Activated CD8-positive, alpha-beta memory T cell treated with anti-CD3 and anti-CD28 coated beads, Interleukin-2, amount 50 U/mL, for 24 hours (primary cell): ENCODE data around the gene SYS1.

Experiments
- DNase-seq: peaks from one replicate; pipeline ENCODE4 v3.0.0-alpha.2; 2020; ENCODE audit errors: extremely low read depth

SYS1 gene

DNA sequence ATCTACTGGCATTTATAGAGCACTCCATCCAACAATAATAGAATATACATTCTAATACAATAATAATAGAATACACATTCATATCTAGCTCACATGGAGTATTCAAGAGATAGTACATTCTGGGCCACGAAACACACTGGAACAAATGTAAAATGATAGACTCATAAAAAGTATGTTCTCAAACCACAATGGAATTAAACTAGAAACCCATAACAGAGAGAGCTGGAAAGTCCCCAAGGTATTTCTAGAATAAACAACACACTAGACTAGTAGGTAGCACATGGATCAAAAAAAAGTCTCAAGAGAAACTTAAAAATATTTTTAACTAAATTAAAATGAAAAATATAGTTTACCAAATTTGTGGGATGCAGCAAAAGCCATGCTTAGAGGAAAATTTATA lies 24.3 kb downstream of the SYS1 start:
- DNase-seq: no peak

DNA sequence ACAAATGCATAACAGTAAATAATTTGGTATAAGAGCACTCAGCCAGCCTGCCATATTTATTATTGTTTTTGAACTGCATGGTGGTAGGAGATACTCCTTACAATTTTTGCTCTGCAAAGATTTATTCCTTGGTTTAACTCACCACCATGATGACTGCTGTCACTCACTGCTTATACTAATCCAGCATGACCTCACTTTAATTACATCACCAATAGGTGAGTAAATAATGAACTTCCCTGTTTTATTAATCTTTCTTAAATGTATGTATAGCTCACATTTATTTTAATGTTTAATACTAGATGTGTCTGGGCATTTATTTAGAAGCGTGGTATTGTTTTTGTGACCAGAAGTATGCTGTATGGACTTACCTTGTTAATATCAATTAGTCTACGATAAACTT lies 28.0 kb downstream of the SYS1 start:
- no peak for DNase-seq

DNA sequence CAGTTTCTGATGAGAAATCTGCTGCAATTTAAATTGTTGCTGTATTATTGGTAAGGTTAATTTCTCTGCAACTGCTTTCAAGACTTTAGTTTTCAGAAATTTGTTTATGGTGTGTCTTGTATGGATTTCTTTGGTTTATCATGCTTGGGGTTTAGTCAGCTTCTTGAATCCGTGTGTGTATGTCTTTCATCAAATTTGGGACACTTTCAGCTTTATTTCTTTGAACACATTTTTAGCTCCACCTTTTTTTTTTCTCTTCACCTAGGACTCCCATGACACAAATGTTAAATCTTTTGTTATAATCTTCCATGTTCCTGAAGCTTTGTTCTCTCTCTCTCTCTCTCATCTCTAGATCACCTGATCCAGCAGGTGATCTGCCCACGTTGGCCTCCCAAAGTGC lies 28.6 kb downstream of the SYS1 start:
- DNase-seq: no peak

DNA sequence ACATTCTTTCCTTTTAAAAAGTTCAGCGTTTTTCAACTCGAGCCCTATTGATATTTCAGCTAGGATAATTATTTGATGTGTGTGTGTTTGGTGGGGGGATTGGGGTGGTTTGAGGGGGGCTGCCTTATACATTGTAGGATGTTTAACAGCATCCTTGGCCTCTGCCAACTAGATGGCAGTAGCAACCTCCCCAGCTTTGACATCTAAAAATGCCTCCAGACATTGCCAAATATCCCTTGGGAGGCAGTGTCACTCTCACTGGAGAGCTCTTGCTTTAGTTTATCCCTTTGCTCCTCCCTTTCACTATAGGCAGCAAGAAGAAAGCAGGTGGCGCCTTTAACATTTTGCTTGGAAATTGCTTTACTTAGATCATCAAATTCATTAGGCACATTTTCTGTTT lies 29.8 kb downstream of the SYS1 start:
- no peak for DNase-seq

DNA sequence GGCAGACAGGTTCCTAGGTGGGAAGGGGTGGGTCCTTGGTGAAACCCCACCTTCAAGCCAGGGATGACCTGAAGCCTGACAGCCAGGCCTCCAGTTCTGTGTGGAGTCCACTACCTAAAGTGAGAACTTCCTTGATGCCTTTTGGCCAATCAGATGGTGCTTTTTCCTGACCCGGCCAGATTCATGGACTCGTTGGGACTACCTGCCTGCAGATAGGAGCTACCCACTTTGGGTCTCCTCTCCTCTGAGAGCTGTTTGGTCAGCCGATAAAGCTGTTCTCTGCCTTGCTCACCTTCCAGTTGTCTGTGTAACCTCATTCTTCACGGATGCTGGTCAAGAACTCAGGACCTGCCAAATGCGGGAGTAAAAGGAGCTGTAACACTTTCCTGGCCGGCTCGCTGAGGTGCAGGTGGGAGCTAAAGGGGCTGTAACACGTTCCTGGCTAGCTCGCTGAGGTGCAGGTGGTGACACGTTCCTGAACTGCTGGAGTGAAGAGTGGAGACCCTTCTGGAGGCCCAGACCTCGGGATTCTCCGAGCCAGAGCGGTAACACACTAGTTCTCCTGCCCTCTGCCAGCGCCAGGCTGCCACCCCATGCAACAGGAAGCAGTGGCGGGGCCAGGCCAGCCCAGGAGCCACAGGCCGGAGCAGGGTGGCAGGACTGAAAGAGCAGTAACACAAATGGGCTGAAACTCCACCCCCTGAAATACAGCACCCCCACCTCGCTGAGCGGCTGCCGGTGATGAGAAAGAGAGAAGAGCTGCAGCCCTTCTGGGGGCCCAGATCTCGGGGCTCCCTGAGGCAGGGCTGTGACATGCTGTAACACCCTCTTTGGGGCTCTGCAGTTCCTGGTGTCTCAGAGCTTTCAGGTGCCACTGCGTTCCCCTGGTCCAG lies 31.5 kb downstream of the SYS1 start:
- DNase-seq: no peak

DNA sequence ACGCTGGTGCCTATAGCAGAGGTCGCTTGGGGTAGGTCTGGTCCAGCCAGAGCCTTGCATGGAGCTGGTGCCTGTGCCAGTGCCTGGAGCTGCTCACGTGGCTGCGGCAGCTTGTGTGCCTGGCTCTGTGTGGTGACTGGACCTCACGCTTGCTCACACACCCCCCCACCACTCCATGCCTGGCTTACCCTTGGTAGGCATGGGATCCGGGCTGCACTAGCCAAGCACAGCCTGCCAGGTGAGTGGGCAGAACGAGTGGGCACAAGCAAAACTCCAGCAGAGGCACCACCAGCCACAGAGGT lies 32.1 kb downstream of the SYS1 start:
- no peak for DNase-seq

DNA sequence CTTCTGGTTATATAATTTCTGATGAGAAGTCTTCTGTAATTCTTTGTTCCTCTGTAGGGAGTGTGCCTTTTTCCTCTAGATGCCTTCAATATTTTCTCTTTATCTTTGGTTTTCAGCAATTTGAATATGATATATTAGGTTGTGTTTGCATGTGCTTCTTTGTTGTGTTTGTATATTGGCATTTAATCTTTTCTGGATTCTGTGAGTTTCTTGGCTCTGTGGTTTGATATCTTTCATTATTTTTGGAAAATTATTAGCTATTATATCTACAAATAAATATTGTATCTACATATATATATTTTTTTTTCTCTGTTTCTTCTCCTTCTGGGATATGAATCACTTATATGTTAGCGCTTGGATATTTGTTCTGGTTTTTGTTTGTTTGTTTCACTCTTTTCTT lies 36.1 kb downstream of the SYS1 start:
- DNase-seq: no peak

DNA sequence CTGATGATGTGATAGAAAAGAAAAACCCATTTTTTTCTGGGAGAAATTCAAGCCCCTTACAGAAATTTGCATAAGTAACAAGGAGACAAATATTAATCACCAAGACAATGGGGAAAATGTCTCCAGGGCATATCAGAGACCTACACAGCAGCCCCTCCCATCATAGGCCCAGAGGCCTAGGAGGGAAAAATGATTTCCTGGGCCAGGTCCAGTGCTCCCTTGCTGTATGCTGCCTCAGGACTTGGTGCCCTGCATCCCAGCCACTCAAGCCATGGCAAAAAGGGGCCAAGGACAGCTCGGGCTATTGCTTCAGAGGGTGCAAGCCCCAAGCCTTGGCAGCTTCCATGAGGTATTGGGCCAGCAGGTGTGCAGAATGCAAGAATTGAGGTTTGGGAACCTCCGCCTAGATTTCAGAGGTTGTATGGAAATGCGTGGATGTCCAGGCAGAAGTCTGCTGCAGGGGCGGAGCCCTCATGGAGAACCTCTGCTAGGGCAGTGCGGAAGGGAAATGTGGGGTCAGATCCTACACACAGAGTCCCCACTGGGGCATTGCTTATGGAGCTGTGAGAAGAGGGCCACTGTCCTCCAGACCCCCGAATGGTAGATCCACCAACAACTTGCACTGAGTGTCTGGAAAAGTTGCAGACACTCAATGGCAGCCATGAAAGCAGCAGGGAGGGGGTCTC lies 37.5 kb downstream of the SYS1 start:
- DNase-seq: no peak

DNA sequence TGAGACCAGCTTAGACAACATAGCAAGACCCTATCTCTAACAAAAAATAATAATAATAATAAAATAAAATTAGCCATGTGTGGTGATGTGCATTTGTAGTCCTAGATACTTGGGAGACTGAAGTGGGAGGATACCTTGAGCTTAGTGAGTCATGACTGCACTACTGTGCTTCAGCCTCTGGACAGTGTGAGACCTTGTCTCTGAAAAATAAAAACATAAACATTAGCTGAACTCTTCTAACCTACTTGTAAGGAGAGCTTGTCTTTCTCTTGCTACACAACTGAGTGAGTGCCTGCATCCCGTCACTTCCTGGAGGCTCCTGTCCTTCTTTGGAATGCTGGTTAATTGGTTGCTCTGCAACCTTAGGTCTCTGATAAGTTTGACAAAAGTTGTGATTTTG lies 40.0 kb downstream of the SYS1 start:
- no peak for DNase-seq

DNA sequence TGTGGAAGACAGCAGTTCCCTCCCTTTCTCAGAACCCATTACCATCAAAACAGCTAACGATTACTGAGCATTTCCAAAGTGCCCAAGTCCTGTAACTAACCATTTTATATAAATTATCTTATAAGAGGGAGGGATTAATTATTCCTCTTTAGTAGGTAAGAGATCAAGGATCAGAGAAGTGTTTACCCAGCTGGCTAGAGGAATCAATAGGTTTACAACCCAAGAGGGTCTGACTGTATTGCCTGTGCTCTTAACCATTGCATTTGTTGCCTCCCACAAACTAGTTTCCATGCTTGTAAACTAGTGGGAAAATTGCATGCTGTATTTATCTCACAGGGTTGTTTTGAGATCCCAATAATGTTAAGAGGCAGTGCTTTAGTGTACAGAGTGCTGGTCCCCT lies 41.5 kb downstream of the SYS1 start:
- DNase-seq: no peak

DNA sequence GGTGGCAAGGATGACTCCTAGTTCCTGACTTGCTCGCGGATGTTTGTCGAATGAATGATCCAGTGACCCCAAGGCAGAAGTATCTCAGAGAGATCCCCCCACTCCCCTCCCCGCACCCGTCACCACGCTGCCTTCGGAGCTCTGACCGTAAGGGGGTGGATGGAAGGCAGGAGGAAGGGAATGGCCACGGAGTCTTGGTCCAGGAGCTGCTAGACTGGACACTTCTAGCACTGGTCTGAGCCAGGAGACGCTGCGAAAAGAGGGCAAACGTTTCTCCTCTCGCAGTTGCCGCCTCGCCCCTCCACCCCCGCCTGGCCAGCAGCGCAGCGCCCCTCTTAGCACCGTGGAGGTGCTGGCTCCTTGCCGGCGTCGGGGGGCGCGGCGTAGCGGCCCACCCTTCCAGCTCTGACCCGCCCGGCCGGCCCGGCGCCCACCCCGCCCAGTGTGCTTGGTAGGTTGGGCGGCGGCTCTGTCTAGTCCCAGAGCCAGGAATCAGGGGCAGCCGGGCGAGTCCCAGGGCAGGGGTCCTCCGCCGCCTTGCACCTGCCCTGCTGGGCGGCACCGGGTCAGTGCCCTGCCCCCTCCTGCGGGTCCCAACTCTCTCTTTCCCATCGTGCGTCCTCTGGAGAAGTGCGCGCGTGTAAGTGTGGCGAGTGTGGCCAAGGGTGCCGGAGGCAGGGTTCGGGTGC lies 42.8 kb downstream of the SYS1 start:
- DNase-seq: no peak

DNA sequence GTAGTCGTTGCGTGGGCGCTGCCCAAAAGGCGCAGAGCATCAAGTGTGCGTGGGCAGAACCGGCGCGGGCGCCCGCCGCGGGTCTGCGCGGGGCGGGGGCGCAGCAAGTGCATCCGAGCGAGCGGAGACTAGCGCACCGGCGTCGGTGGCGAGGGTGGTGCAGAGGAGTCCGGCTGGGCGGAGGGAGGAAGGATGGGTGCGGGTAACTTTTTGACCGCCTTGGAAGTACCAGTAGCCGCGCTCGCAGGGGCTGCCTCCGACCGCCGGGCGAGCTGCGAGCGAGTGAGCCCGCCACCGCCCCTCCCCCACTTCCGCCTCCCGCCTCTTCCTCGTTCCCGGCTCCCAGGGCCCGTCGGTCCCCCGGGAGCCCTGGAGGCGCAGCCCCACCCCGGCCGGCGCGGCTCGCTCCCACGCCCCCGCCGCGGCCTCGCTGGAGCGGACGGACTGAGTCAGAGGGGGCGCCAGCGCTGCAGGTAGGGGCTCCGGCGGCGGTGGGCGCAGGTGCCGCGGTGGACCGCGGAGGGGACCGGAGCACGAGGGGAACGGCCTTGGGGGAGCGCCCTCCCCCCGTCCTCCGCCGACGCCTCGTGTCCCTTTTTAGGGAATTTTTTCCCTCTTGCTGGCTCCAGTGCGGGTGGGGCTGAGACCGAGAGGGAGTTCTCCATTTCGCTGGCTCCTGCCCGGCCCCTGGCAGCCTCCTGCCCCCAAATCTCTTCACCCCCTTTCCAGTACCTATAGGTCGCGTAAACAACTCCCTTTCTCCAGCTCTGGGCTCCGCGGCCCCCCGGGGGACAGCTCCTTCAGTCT lies 43.5 kb downstream of the SYS1 start:
- no peak for DNase-seq

DNA sequence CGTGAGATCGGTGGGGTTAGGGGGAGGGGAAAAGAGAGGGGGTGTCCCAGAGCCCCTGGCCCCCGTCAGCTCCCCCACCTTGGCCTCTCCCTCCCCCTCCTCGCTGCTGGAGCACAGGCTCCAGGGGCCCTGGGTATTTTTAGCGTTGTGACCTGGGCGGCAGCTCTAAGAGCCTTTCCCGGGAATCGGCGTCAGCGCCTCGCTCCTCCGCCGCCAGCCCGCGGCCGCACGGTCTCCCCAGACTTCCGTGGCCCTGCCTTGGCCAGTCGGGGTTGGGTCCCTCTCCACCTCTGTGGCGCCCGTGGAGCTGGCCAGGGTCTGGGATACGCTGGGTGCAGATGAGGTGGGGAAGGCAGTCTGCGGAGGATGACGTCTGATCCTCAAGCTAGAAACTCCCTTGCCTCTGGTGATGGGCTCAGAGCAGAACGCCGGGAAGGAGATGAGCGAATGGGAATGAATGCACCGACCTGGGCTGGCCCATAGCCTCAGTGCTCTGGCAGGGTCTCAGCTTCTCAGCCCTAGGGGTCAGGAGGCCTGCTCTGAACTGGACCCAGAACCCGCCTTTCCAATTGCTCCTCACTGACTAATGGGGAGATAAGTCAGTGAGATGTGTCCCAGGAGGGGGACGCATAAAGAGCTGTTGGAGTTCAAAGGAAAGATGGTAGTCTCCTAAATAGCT lies 44.2 kb downstream of the SYS1 start:
- no peak for DNase-seq

DNA sequence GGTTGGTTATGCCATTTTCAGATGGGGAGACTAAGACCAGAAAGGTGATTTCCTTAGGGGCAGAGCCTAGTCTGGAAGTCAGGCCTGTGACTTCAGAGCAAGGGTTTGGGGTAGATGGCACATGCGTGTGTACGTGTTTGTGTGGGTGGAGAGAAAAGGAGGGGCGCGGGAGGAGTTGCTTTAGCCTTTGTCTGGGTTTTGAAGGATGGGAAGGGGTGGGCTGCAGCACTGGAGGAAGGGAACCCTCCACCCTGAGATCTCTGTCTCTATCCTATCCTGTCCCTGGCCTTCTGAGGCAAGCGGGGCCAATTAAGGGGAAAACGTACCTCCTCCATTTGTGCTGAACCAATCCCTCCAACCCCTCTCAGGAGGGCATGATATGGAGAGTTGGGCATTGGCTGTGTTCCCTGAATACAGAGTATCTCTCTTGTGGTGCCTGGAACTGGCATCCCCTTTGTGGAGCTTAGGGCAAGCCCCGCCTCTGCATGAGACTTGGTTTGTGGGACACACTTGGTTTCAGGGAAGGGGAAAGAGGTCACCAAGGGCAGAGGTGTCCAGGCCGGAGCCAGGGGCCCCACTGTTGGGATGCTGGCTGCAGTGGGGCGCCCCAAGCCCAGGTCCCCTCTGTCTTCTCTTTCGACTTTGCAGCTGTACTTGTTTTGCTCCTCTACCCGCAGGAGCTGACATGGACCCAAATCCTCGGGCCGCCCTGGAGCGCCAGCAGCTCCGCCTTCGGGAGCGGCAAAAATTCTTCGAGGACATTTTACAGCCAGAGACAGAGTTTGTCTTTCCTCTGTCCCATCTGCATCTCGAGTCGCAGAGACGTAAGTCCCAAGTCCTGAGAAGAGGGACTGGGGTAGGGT lies 45.1 kb downstream of the SYS1 start, which contains the start of gene DBNDD2:
TSS of gene DBNDD2 (plus strand) at position 507 of the 863 bp plus-strand sequence. CDS start at position 686, 179 bp downstream.
- DNase-seq: no peak

DNA sequence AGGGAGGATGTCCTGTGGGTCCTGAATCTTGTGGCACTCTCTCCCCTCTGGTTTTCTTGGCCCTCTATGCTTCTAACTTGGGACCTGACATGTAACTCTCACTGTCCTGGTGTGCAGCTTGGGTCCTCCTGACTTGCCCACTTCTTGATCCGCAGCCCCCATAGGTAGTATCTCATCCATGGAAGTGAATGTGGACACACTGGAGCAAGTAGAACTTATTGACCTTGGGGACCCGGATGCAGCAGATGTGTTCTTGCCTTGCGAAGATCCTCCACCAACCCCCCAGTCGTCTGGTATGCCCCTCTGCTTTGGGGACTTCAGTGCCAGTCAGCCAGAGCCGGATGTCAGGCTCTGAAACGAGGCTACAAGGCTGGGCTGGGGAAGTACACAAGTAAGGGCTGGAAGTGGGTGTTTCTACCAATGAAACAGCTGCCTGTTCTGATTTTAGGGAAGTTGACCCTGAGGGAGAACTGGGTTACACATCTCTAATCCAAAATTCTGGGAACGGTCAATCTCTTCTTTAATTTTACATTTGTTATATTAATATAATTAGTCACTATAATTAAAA lies 45.8 kb downstream of the SYS1 start:
- no peak for DNase-seq

DNA sequence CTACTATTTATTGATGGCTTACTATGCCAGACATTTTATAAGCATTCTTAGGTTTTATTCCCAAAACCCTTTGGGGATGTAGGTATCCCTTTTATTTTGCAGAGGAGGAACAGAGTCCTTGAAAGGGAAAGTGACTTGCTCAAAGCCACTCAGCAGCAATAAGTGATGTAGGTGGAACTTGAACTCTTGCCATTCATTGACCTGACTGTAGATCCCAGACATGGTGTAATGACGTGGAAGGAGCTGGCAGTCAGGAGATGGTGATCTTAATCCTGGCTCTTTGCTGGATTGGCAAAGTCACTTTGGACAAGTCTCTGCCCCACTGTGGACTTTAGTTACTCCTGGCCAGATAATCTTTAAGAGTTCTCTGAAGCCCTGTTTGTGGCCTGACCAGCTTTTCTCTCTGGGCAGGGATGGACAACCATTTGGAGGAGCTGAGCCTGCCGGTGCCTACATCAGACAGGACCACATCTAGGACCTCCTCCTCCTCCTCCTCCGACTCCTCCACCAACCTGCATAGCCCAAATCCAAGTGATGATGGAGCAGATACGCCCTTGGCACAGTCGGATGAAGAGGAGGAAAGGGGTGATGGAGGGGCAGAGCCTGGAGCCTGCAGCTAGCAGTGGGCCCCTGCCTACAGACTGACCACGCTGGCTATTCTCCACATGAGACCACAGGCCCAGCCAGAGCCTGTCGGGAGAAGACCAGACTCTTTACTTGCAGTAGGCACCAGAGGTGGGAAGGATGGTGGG lies 46.7 kb downstream of the SYS1 start:
- DNase-seq: no peak

DNA sequence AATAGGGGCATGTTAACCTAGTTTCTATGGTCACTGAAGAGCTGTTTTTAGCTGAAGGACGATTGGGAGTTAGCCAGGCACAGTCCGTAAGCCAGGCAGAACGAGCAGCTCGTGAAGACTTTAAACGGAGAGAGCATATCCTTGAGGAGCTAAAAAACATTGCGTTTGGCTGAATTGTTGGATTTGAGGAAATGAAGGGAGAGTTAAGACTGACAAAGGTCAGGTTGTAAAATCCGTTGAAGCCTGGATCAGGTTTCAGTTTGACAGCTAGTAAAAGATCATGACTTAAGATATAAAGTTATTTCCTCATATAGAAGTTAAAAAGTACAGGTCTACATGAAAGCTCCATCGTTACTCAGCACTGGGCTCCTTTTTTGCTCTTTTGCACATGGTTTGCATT lies 47.9 kb downstream of the SYS1 start:
- DNase-seq: no peak

DNA sequence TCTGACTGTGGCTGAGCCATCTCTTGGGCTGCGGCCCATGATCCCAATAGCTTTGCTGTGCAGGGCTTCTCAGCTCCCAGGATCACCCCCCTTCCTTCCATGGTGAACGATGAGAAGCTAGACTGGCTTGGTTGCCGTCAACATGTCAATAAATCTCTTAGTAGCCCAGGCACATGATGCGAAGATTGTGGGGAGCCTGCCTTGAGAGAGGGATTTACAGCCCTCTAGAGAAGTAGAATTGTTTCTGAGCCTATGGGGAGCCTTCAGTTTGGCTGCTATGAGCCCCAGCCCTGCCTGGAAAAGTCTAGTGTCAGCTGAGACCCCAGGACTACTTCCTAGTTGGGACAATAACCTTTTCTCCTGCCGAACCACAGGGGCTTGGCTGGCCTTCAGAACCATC lies 49.7 kb downstream of the SYS1 start:
- no peak for DNase-seq

DNA sequence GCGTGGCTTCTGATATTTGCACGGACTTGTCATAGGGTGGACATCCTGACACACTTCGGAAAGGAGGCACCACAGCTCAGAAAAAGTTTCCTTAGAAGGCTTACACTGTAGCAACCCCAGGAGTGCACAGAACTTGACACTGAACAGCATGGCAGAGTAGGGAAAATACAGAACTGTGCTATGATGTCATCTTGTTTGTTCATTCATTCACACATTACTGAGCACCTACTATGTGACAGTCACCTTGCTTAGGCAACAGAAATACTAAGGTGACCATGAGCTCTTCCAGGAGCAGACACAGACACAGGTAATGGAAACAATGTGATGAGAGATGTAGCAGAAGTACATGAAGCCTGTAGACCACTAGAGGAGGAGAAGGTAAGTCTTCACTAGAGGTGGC lies 50.5 kb downstream of the SYS1 start:
- no peak for DNase-seq
